AG04449 (cell line): ENCODE measurements around the gene FGF3.

Source experiments
- CTCF ChIA-PET: fragments of 350-600 bp; formaldehyde crosslinking; extraction: SDS; loops from one replicate; lab custom pipeline; 2021; ENCODE audit warnings: antibody characterized with exemption; lab: Yijun Ruan, JAX
- POLR2A ChIA-PET: fragments of 400-600, 350-600 bp; formaldehyde crosslinking; extraction: SDS; loops from one replicate; lab custom pipeline; 2020; ENCODE audit warnings: antibody characterized with exemption, inconsistent platforms; lab: Yijun Ruan, JAX
- DNase-seq: peaks from one replicate; pipeline ENCODE4 v3.0.0-alpha.2; 2010; ENCODE audit warnings: low read depth, low spot score
- H3K4me3 ChIP-seq: 2 replicates; pipeline ENCODE4 v1.5.1; 2011; ENCODE audit warnings: low read depth, mild to moderate bottlenecking, control low read depth, low read length
- TF ChIP-seq, protein P1 (sequence below): IDR thresholded peaks from one replicate; pipeline ENCODE4 v1.5.1; 2011; ENCODE audit warnings: mild to moderate bottlenecking, moderate library complexity, low read length, control low read depth, inconsistent platforms; ENCODE audit not compliant: insufficient read depth; ENCODE audit errors: missing control alignments

The FGF3 gene

DNA sequence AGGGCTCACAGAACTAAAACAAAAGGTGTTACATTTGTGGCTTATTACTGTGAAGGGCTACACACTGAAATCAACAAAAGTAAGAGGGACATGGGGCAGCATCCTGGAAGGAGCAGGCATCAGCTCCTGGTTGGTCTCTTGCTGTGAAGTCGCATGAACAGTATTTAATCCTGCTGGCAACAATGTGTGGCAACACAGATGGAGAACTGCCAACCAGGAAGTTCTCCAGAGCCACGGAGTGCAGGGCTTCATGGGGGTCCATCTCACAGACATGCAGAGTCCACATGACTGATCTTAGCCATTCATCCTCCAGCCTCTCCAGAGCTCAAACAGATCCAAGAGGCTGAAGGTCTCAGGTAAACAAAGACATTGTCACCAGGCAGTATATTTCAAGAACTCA is 32.8 kb upstream of the FGF3 start:
- POLR2A ChIA-PET = no interaction called here
- CTCF ChIA-PET = no interaction called here
- no peak overlapping the region for H3K4me3 ChIP-seq
- DNase-seq = no peak
- TF ChIP-seq, protein P1, sequence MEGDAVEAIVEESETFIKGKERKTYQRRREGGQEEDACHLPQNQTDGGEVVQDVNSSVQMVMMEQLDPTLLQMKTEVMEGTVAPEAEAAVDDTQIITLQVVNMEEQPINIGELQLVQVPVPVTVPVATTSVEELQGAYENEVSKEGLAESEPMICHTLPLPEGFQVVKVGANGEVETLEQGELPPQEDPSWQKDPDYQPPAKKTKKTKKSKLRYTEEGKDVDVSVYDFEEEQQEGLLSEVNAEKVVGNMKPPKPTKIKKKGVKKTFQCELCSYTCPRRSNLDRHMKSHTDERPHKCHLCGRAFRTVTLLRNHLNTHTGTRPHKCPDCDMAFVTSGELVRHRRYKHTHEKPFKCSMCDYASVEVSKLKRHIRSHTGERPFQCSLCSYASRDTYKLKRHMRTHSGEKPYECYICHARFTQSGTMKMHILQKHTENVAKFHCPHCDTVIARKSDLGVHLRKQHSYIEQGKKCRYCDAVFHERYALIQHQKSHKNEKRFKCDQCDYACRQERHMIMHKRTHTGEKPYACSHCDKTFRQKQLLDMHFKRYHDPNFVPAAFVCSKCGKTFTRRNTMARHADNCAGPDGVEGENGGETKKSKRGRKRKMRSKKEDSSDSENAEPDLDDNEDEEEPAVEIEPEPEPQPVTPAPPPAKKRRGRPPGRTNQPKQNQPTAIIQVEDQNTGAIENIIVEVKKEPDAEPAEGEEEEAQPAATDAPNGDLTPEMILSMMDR = no peak

DNA sequence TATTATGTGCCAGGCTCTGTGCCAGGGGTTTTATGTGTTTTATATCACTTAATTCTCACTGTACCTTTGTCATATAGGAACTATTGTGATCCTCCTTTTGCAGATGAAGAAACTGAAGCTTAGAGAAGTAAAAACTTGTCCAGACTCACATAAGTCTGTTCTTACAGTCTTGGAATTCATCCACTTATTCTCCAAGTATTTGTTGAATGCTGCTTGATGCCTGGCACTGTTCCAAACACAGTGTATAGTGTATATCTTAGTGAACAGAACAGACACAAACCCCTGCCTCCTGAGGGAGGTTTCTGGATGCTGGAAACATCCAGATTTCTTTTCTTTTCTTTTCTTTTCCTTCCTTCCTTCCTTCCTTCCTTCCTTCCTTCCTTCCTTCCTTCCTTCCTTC is 29.0 kb upstream of the FGF3 start:
- CTCF ChIA-PET = no interaction called here
- TF ChIP-seq, protein P1 = no peak
- peak; percentile 5 for DNase-seq
- H3K4me3 ChIP-seq = no peak overlapping the region
- POLR2A ChIA-PET = interaction anchor here (0.6 kb wide), 1 partner anchor 174 kb away, joined by 3 read pairs; no protein-coding TSS in a partner anchor

DNA sequence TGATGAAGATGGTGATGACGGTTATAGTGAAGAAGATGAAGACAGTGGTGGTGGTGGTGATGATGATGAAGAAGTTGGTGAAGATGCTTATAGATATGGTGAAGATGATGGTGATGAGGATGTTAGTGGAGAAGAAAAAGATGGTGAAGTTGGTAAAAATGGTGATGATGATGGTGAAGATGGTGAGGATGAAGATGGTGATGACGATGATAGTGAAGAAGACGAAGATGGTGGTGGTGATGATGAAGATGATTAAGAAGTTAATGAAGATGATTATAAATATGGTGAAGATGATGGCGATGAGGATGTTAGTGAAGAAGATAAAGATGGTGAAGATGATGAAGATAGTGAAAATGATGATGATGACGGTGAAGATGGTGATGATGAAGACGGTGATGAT is 25.2 kb upstream of the FGF3 start:
- no peak overlapping the region for H3K4me3 ChIP-seq
- TF ChIP-seq, protein P1 = no peak
- ChIA-PET CTCF (no interaction called here), POLR2A (no interaction called here)
- DNase-seq = no peak

DNA sequence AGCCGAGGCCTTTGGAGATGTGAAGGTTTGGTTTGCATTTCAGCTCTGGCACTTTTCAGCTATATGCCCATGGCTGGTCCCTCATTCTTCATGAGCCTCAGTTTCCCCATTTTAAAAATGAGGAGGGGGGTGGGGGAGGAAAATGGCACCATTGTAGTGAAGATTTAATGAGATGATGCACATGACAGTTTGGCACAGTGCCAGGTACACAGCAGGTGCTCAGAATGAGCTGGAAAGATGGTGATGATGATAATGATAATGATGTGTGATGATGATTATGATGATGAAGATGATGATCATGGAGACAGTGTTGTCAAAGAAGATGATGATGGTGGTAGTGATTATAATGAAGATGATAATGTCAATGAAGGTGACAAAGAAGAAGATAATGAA is 24.3 kb upstream of the FGF3 start:
- no peak overlapping the region for H3K4me3 ChIP-seq
- TF ChIP-seq, protein P1 = no peak
- ChIA-PET POLR2A (no interaction called here), CTCF (interaction anchor here (2.3 kb wide), 1 partner anchor 10 kb away, joined by 4 read pairs; no protein-coding TSS in a partner anchor)
- no peak for DNase-seq

DNA sequence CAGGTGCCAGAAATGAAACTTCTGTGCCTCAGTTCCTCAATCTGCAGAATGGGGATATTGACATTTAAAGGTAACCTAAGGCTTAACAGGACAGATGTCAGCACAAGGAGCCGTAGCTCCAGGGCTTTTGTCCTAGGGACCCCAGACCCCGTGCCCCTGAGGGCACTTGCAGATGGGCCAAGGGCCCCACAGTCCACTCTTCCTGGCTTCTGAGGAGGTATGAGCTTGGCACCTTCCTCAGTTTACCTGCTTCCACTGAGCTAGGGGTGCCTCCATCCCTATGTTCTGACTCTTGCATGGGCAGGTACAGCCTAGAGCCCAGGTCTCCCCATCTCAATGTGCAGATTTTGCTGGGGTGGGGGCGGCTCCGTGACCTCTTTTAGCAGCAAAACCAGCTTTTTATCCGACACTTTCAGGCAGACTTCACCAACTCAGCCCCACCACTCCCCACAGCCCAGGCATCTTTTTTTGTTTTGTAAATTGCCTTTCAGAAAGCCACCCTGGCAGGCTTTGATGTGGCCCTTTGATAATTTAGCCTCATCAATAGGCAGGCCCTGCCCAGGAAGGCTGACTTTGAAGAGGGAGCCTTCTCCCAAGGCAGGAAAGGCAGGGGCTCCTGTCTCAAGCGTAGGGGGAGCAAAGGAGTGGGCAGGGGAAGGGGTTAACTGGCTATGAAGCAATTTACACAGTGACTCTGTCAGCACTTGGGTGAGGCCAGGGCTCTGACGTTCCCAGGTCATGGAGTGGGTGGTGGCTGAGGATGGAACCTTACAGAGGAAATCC is 23.7 kb upstream of the FGF3 start:
- no peak overlapping the region for H3K4me3 ChIP-seq
- ChIA-PET CTCF (interaction anchor here (1.0 to 2.3 kb wide), 3 partner anchors 10 to 164 kb away, joined by 3 to 5 read pairs (median 4); no protein-coding TSS in a partner anchor), POLR2A (no interaction called here)
- DNase-seq = no peak
- TF ChIP-seq, protein P1 = no peak

DNA sequence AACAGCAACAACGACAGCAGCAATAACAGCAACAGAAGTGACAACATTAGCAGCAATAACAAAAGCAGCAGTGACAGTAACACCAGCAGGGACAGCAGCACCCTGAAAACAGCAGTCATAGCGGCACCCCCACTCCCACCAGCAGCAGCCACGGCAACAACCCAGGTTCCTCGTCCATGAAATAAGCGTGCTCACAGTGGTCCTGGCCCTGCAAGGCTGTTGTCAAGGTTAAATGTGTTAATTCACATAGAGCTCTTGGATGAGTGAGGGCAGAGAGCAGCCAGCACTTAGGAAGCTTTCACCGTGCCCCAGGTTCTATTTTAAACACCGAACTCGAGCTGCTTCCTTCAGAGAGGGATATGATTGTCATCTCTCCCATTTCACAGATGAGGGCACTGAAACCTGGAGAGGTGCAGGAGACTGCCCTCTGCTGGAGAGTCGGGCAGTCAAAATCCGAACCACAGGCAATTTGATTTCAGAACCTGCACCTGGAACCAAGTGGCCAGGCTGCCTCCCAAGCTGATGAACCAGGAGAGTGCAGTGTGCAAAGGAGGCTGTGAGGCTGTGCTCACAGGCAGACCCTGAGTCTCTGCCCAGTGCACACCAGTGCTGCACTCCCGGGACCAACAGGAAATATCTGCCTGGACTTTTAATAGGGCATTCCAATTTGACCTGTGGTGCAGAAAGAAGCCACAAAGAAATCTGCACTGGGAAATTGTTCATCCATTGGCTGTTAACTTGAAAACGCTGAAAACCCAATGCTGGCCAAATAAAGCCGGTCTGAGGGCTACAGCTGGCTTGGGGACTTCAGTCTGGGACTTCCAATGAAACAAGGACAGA is 22.9 kb upstream of the FGF3 start:
- H3K4me3 ChIP-seq = no peak overlapping the region
- TF ChIP-seq, protein P1 = peak; percentile 14
- ChIA-PET CTCF (interaction anchor here (1.0 to 2.3 kb wide), 3 partner anchors 9 to 163 kb away, joined by 3 to 5 read pairs (median 4); no protein-coding TSS in a partner anchor), POLR2A (no interaction called here)
- no peak for DNase-seq
